GM23248 (cell line): ENCODE results near the gene TRIM65. TPM values are rescaled to one million over a fixed set of nuclear protein-coding genes. Genes with fewer than 3 reads are reported as not detected.
A peak's percentile ranks its signal among the peaks of the same experiment; 100 is the strongest.

Experiments used
- DNase-seq: peaks from one replicate; pipeline ENCODE4 v3.0.0-alpha.2; 2015
- H2AFZ ChIP-seq: fragments of 200-600 bp; sonication (generic); 2 replicates; pipeline ENCODE4 v1.6.1; 2016; ENCODE audit warnings: antibody characterized with exemption
- H3F3A ChIP-seq: fragments of 200-600 bp; sonication (generic); 2 replicates; pipeline ENCODE4 v1.6.1; 2016; ENCODE audit warnings: mild to moderate bottlenecking, antibody characterized with exemption, mixed run types; ENCODE audit not compliant: insufficient read depth
- H3K27ac ChIP-seq: fragments of 200-600 bp; sonication (generic); 2 replicates; pipeline ENCODE4 v1.5.1; 2016; ENCODE audit warnings: mild to moderate bottlenecking
- H3K27me3 ChIP-seq: fragments of 200-600 bp; sonication (generic); replicated peaks from 2 replicates; pipeline ENCODE4 v1.6.1; 2016; ENCODE audit warnings: mild to moderate bottlenecking; ENCODE audit not compliant: insufficient read depth
- H3K36me3 ChIP-seq: fragments of 200-600 bp; sonication (generic); 2 replicates; pipeline ENCODE4 v1.6.1; 2016; ENCODE audit warnings: low read depth, mild to moderate bottlenecking
- H3K4me1 ChIP-seq: fragments of 200-600 bp; sonication (generic); 2 replicates; pipeline ENCODE4 v1.6.1; 2016; ENCODE audit warnings: mild to moderate bottlenecking; ENCODE audit not compliant: insufficient read depth
- H3K4me2 ChIP-seq: fragments of 200-600 bp; sonication (generic); one replicate; pipeline ENCODE4 v1.6.1; 2016; ENCODE audit warnings: mild to moderate bottlenecking; ENCODE audit not compliant: unreplicated experiment
- H3K4me3 ChIP-seq: fragments of 200-600 bp; sonication (generic); 2 replicates; pipeline ENCODE4 v1.5.1; 2016; ENCODE audit warnings: mild to moderate bottlenecking
- H3K79me2 ChIP-seq: fragments of 200-600 bp; sonication (generic); 2 replicates; pipeline ENCODE4 v1.6.1; 2016; ENCODE audit warnings: mild to moderate bottlenecking; ENCODE audit not compliant: insufficient read depth
- H3K9ac ChIP-seq: fragments of 200-600 bp; sonication (generic); 2 replicates; pipeline ENCODE4 v1.6.1; 2016; ENCODE audit warnings: mild to moderate bottlenecking
- H3K9me2 ChIP-seq: fragments of 200-600 bp; sonication (generic); 2 replicates; pipeline ENCODE4 v1.6.1; 2016; ENCODE audit warnings: mixed run types, mild to moderate bottlenecking, moderate library complexity; ENCODE audit not compliant: insufficient read depth
- H3K9me3 ChIP-seq: fragments of 200-600 bp; sonication (generic); one replicate; pipeline ENCODE4 v1.6.1; 2017; ENCODE audit warnings: low read depth
- H4K20me1 ChIP-seq: fragments of 200-600 bp; sonication (generic); 2 replicates; pipeline ENCODE4 v1.6.0; 2016; ENCODE audit not compliant: insufficient read depth
- EZH2 ChIP-seq: fragments of 200-600 bp; sonication (generic); IDR thresholded peaks from 2 replicates; pipeline ENCODE4 v1.6.1; 2018; ENCODE audit warnings: antibody characterized with exemption, mild to moderate bottlenecking; ENCODE audit not compliant: insufficient read depth, poor library complexity, severe bottlenecking
- EZH2phosphoT487 ChIP-seq: fragments of 200-600 bp; sonication (generic); IDR thresholded peaks from 2 replicates; pipeline ENCODE4 v1.6.1; 2018; ENCODE audit warnings: antibody characterized with exemption, moderate library complexity, mild to moderate bottlenecking, low read depth; ENCODE audit not compliant: insufficient read depth
- WGBS, 2 experiments: methylation state at CpG; one replicate each; pipeline ENCODE4 v1.1.6; 2015 to 2017; ENCODE audit warnings: low lambda C conversion rate in 2 of 2, low coverage in 1 of 2; ENCODE audit errors: missing lambda C conversion rate in 2 of 2; 5-methylcytosine and 5-hydroxymethylcytosine counted together
- in situ Hi-C: fragments of 300-500 bp; cut with MboI; formaldehyde crosslinking; loops from 2 replicates; pipeline ENCODE4 v1.15.0; 2020
- polyA plus RNA-seq: library from polyadenylated mRNA; unstranded; fragments of >200 nt; fragmentation: Nextera tagmentation; extraction: Ambion mirVana; gene quantifications from 2 replicates; pipeline ENCODE4 v1.2.1, GENCODE V29; 2016
- total RNA-seq: library from RNA; depleted of rRNA; stranded (reverse); fragments of >200 nt; shearing (Covaris generic); gene quantifications from 2 replicates; pipeline ENCODE4 v1.2.3, GENCODE V29; 2014

The TRIM65 gene
- total and polyA plus RNA-seq, 2 experiments from 2014 or later: 9.9 to 25.7 TPM

DNA sequence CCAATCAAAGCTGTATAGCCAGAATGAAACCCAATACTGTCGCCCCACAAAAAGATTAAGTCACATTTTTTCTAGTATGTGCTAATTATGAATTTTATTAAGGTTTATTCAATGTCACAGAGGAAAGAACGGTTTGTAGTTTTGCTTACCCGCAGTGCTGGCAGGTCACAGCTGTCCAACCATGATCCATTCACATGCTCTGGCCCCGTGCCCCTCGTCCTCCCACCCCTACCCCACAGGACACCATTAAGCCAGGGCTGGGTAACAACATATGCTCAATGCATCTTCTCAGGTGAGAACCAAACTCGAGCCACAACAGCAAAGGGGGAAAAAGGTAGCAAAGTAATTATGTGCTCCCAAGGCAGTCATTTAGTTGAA, 44.7 kb upstream of the TRIM65 start:
- peak overlapping the region; percentile 97 for H3K4me3 ChIP-seq
- H3K27me3 ChIP-seq: no peaks in the 10 kb centered on the region
- in situ Hi-C loops: no loop called here
- no peaks in the 10 kb centered on the region for H4K20me1 ChIP-seq
- TF ChIP-seq EZH2 (no peak), EZH2phosphoT487 (no peak)
- H3K27ac ChIP-seq: peak overlapping the region; percentile 61
- 14 to 26% methylated on average over 6 of the region's 6 CpGs for WGBS, 2 experiments
- peaks cover 15% of the 10 kb centered on the region for H3F3A ChIP-seq
- DNase-seq: no peak
- peak overlapping the region; percentile 76 for H3K4me2 ChIP-seq
- peaks cover 11% of the 10 kb centered on the region for H3K36me3 ChIP-seq
- peak overlapping the region; percentile 60 for H2AFZ ChIP-seq
- 0 out of 2 replicates have a peak, but pooled peaks cover 6% of the 10 kb centered on the region for H3K4me1 ChIP-seq
- H3K9ac ChIP-seq: peak overlapping the region; percentile 92
- no peaks in the 10 kb centered on the region for H3K9me2 ChIP-seq
- no peaks in the 10 kb centered on the region for H3K79me2 ChIP-seq
- no peaks in the 10 kb centered on the region for H3K9me3 ChIP-seq

DNA sequence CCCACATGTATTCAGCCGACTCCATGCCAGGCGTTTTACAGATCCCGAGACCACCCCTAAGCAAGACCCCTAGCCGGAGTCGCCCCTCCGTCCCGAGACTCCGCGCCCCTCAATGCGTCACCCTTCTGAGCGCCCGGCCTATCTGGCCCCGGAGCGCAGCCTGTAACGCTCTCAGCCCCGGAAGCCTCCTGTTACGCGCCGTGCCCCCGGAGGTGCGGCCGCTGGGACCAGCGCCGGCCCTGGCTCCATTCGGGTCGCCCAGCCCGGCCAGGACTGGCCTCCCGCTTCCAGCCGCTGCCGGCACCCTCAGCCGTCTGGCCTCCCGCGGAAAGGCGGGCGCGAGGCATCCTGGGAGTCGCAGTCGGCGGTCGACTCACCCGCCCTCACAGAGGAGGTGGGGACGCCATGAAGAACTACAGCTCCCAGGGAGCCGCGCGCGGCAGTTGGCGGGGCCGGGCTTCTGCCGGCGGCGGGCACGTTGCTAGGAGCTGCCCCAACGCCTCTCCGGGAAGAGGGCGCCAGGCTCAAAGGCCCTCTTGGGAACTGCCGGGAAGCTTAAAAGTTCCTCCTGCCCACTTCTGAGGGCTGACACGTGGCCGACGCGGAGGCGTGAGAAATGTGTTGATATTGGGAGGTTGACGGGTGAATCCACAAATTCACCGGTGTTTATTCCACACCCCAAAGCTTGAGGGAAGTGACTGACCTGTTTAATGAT, 44.1 kb upstream of the TRIM65 start, which contains the start of gene FBF1:
TSS of gene FBF1 (minus strand) at position 316 of the 715 bp plus-strand sequence. CDS start 2,893 bp downstream, outside the sequence.
- TF ChIP-seq EZH2 (no peak), EZH2phosphoT487 (no peak)
- H3K9me3 ChIP-seq: no peaks in the 10 kb centered on the region
- H3K27ac ChIP-seq: peak within 1 kb of the TSS; percentile 61
- H3K4me1 ChIP-seq: 0 out of 2 replicates have a peak, but pooled peaks cover 6% of the 10 kb centered on the region
- peak within 1 kb of the TSS; percentile 94 for H2AFZ ChIP-seq
- H4K20me1 ChIP-seq: no peaks in the 10 kb centered on the region
- no peaks in the 10 kb centered on the region for H3K9me2 ChIP-seq
- no peaks in the 10 kb centered on the region for H3K79me2 ChIP-seq
- peak within 1 kb of the TSS; percentile 97 for H3K4me3 ChIP-seq
- peaks cover 15% of the 10 kb centered on the region for H3F3A ChIP-seq
- 2% methylated on average over 53 to 58 of the region's 63 CpGs for WGBS, 2 experiments
- peaks cover 8% of the 10 kb centered on the region; the same call in 1 of the 2 replicates for H3K36me3 ChIP-seq
- DNase-seq: peak; percentile 99
- H3K9ac ChIP-seq: peak within 1 kb of the TSS; percentile 92
- in situ Hi-C loops: no loop called here
- H3K4me2 ChIP-seq: peak within 1 kb of the TSS; percentile 98
- no peaks in the 10 kb centered on the region for H3K27me3 ChIP-seq

GRCh38 chr17:75937652-75938051, 40.9 kb upstream of the TRIM65 start:
- no peaks in the 10 kb centered on the region for H3K9me2 ChIP-seq
- in situ Hi-C loops: no loop called here
- no peaks in the 10 kb centered on the region for H3K79me2 ChIP-seq
- WGBS, 2 experiments: 75 to 80% methylated on average over 13 of the region's 13 CpGs
- 0 out of 2 replicates have a peak, but pooled peaks cover 6% of the 10 kb centered on the region for H3K4me1 ChIP-seq
- no peak overlapping the region for H3K4me3 ChIP-seq
- no peaks in the 10 kb centered on the region for H4K20me1 ChIP-seq
- H3K9ac ChIP-seq: no peak overlapping the region
- H3K9me3 ChIP-seq: no peaks in the 10 kb centered on the region
- H3K27me3 ChIP-seq: no peaks in the 10 kb centered on the region
- H3K4me2 ChIP-seq: no peak overlapping the region
- no peak overlapping the region for H3K27ac ChIP-seq
- DNase-seq: no peak
- no peak for TF ChIP-seq EZH2phosphoT487
- no peak for TF ChIP-seq EZH2
- H3K36me3 ChIP-seq: no peaks in the 10 kb centered on the region
- H2AFZ ChIP-seq: no peak overlapping the region
- H3F3A ChIP-seq: peaks cover 13% of the 10 kb centered on the region; the same call in 1 of the 2 replicates

GRCh38 chr17:75933808-75934207, 37.1 kb upstream of the TRIM65 start:
- Histone ChIP-seq H3K9ac (no peak overlapping the region), H3K9me3 (no peaks in the 10 kb centered on the region), H3K4me3 (no peak overlapping the region), H4K20me1 (no peaks in the 10 kb centered on the region), H3K9me2 (no peaks in the 10 kb centered on the region), H3F3A (no peaks in the 10 kb centered on the region), H3K4me1 (no peaks in the 10 kb centered on the region), H2AFZ (no peak overlapping the region), H3K36me3 (no peaks in the 10 kb centered on the region), H3K27ac (no peak overlapping the region), H3K4me2 (no peak overlapping the region), H3K27me3 (no peaks in the 10 kb centered on the region), H3K79me2 (no peaks in the 10 kb centered on the region)
- TF ChIP-seq EZH2phosphoT487 (no peak), EZH2 (no peak)
- in situ Hi-C loops: no loop called here
- DNase-seq: no peak
- WGBS, 2 experiments: 69 to 73% methylated on average over 4 of the region's 4 CpGs
